Fibroblast of lung (primary cell): ENCODE data around the gene PYM1. TPM values are rescaled to one million over a fixed set of nuclear protein-coding genes. Genes with fewer than 3 reads are reported as not detected.

Experiments
- DNase-seq, 2 donors: peaks; one replicate each; pipeline versions ENCODE4 v3.0.0 to v3.0.0-alpha.2; 2010; ENCODE audit warnings: low read depth in 2 of 2
- H2AFZ ChIP-seq: 2 replicates; pipeline ENCODE4 v1.5.1; 2012; ENCODE audit warnings: low read length, control low read depth, inconsistent platforms
- H3K27ac ChIP-seq: 2 replicates; pipeline ENCODE4 v1.5.1; 2011; ENCODE audit warnings: low read length, control low read depth; ENCODE audit not compliant: insufficient read depth
- H3K27me3 ChIP-seq: 2 replicates; pipeline ENCODE4 v1.5.1; 2011; ENCODE audit warnings: mild to moderate bottlenecking, low read length; ENCODE audit not compliant: control insufficient read depth, insufficient read depth
- H3K36me3 ChIP-seq: 2 replicates; pipeline ENCODE4 v1.5.1; 2011; ENCODE audit warnings: low read length; ENCODE audit not compliant: control insufficient read depth, insufficient read depth
- H3K4me1 ChIP-seq: 2 replicates; pipeline ENCODE4 v1.5.1; 2011; ENCODE audit warnings: low read length; ENCODE audit not compliant: control insufficient read depth, insufficient read depth; ENCODE audit errors: extremely low read depth
- H3K4me2 ChIP-seq: 2 replicates; pipeline ENCODE4 v1.5.1; 2011; ENCODE audit warnings: low read length, control low read depth; ENCODE audit not compliant: insufficient read depth; ENCODE audit errors: extremely low read depth
- H3K4me3 ChIP-seq, 4 experiments: fragments of 200-600 bp in 1 of 4; sonication (generic) in 1 of 4; replicated peaks in 1 of 4; 2 replicates each; pipeline ENCODE4 v1.5.1; 2011 to 2016; ENCODE audit warnings: low read length in 4 of 4, low read depth in 3 of 4, mild to moderate bottlenecking in 3 of 4, control low read depth in 2 of 4, inconsistent platforms in 1 of 4, mixed read lengths in 1 of 4; ENCODE audit not compliant: insufficient read depth in 1 of 4; ENCODE audit errors: control extremely low read depth in 1 of 4
- H3K79me2 ChIP-seq: 2 replicates; pipeline ENCODE4 v1.5.1; 2012; ENCODE audit warnings: mild to moderate bottlenecking, low read length, inconsistent platforms; ENCODE audit not compliant: control insufficient read depth, insufficient read depth
- H3K9ac ChIP-seq: 2 replicates; pipeline ENCODE4 v1.5.1; 2011; ENCODE audit warnings: mild to moderate bottlenecking, low read length, control low read depth; ENCODE audit not compliant: insufficient read depth
- H3K9me3 ChIP-seq: 2 replicates; pipeline ENCODE4 v1.5.1; 2012; ENCODE audit warnings: low read depth, low read length; ENCODE audit not compliant: control insufficient read depth, insufficient read depth
- H4K20me1 ChIP-seq: 2 replicates; pipeline ENCODE4 v1.5.1; 2011; ENCODE audit warnings: low read length; ENCODE audit not compliant: control insufficient read depth, insufficient read depth; ENCODE audit errors: extremely low read depth
- CTCF ChIP-seq, 2 donors: IDR thresholded peaks in 1 of 2; conservative IDR thresholded peaks in 1 of 2; 1 replicate in 1 of 2; 2 replicates in 1 of 2; pipeline ENCODE4 v1.5.1; 2011 to 2012; ENCODE audit warnings: low read length in 2 of 2, control low read depth in 1 of 2, inconsistent platforms in 1 of 2, low read depth in 1 of 2, mild to moderate bottlenecking in 1 of 2
- EZH2 ChIP-seq: IDR thresholded peaks from 2 replicates; pipeline ENCODE4 v1.5.1; 2012; ENCODE audit warnings: low read length, control low read depth, mild to moderate bottlenecking; ENCODE audit errors: missing control alignments
- polyA plus RNA-seq, 2 donors: library from polyadenylated mRNA; depleted of rRNA in 1 of 2; stranded (reverse) in 1 of 2; unstranded in 1 of 2; fragments of >200 nt; gene quantifications; 2 replicates each; pipeline ENCODE4 v1.2.1, GENCODE V29; 2011 to 2012; ENCODE audit warnings: missing spikeins in 1 of 2
- total RNA-seq: library from RNA; depleted of rRNA; stranded (reverse); fragments of >200 nt; gene quantifications from 2 replicates; pipeline ENCODE4 v1.2.1, GENCODE V29; 2014

Gene PYM1
- total and polyA plus RNA-seq, 2 donors (not counting 1 experiment from before 2014, with no cell fraction given), result 27.8 to 38.6 TPM

- H3K9ac ChIP-seq, result peak overlapping the region; percentile 90
- no peaks in the 10 kb centered on the region for H3K27me3 ChIP-seq
- peak; percentile 92 to 94 for DNase-seq
- H3K36me3 ChIP-seq, result no peaks in the 10 kb centered on the region
- H3K27ac ChIP-seq, result peak overlapping the region; percentile 94
- H3K4me3 ChIP-seq, result peak overlapping the region; percentile 84 to 100 (median 98)
- H3K9me3 ChIP-seq, result no peaks in the 10 kb centered on the region
- H4K20me1 ChIP-seq, result no peaks in the 10 kb centered on the region
- H3K4me2 ChIP-seq, result peak overlapping the region; percentile 81
- peak overlapping the region; percentile 86 for H2AFZ ChIP-seq
- peaks cover 12% of the 10 kb centered on the region for H3K4me1 ChIP-seq
- peaks cover 41% of the 10 kb centered on the region for H3K79me2 ChIP-seq
- TF ChIP-seq CTCF (conservative IDR thresholded peaks at IDR 0.05 in 1 of 2, IDR thresholded peaks at IDR 0.05 in 1 of 2; ENCODE audit: low read depth in 1 of 2, low read length in 2 of 2) (peak; percentile 68 to 79), EZH2 (no peak)
Observed at GRCh38 chr12:55926738-55927587, 731 bp downstream of the PYM1 start.

GRCh38 chr12:55925870-55926737, 1.6 kb downstream of the PYM1 start:
- no peak for DNase-seq
- H3K79me2 ChIP-seq, result peaks cover 45% of the 10 kb centered on the region
- H3K27ac ChIP-seq, result peak overlapping the region; percentile 94
- TF ChIP-seq EZH2, result no peak
- TF ChIP-seq CTCF (conservative IDR thresholded peaks at IDR 0.05 in 1 of 2, IDR thresholded peaks at IDR 0.05 in 1 of 2; ENCODE audit: low read depth in 1 of 2, low read length in 2 of 2), result no peak
- H4K20me1 ChIP-seq, result no peaks in the 10 kb centered on the region
- H2AFZ ChIP-seq, result no peak overlapping the region
- no peaks in the 10 kb centered on the region for H3K27me3 ChIP-seq
- H3K9me3 ChIP-seq, result no peaks in the 10 kb centered on the region
- peaks cover 7% of the 10 kb centered on the region for H3K4me1 ChIP-seq
- peak overlapping the region; percentile 84 to 100 (median 98) for H3K4me3 ChIP-seq
- H3K36me3 ChIP-seq, result no peaks in the 10 kb centered on the region
- H3K9ac ChIP-seq, result peak overlapping the region; percentile 90
- peak overlapping the region; percentile 64 for H3K4me2 ChIP-seq

GRCh38 chr12:55925371-55925770, 2.3 kb downstream of the PYM1 start:
- no peak for DNase-seq
- no peak overlapping the region for H3K4me2 ChIP-seq

More at GRCh38 chr12:55925371-55925770, 2.3 kb downstream of the PYM1 start:
- peaks cover 48% of the 10 kb centered on the region for H3K79me2 ChIP-seq
- TF ChIP-seq EZH2 (no peak), CTCF (conservative IDR thresholded peaks at IDR 0.05 in 1 of 2, IDR thresholded peaks at IDR 0.05 in 1 of 2; ENCODE audit: low read depth in 1 of 2, low read length in 2 of 2) (no peak)
- H3K27me3 ChIP-seq, result no peaks in the 10 kb centered on the region
- H3K36me3 ChIP-seq, result no peaks in the 10 kb centered on the region
- H3K27ac ChIP-seq, result no peak overlapping the region
- H2AFZ ChIP-seq, result no peak overlapping the region
- H3K9me3 ChIP-seq, result no peaks in the 10 kb centered on the region
- H3K4me1 ChIP-seq, result peaks cover 3% of the 10 kb centered on the region
- H3K9ac ChIP-seq, result no peak overlapping the region
- no peaks in the 10 kb centered on the region for H4K20me1 ChIP-seq
- peak overlapping the region in 1 of 4 experiments; percentile 99 for H3K4me3 ChIP-seq
